Testis (tissue), 3 donors: ENCODE measurements around the gene TECPR2. TPM values are rescaled to one million over a fixed set of nuclear protein-coding genes. Genes with fewer than 3 reads are reported as not detected.

Source experiments
- DNase-seq: peaks from one replicate; pipeline ENCODE4 v3.0.0-alpha.2; 2019
- H3K27ac ChIP-seq, 2 donors: fragments of 200-600 bp; sonication (generic); one replicate each; pipeline ENCODE4 v1.5.1; 2019
- H3K27me3 ChIP-seq: fragments of 200-600 bp; sonication (generic); one replicate; pipeline ENCODE4 v1.5.1; 2019
- H3K36me3 ChIP-seq: fragments of 200-600 bp; sonication (generic); one replicate; pipeline ENCODE4 v1.5.1; 2017; ENCODE audit warnings: low read depth; ENCODE audit errors: missing control alignments
- H3K4me1 ChIP-seq: fragments of 200-600 bp; sonication (generic); one replicate; pipeline ENCODE4 v1.5.1; 2019
- H3K4me3 ChIP-seq, 2 donors: fragments of 200-600 bp; sonication (generic); one replicate each; pipeline ENCODE4 v1.5.1; 2017 to 2019
- H3K9me3 ChIP-seq: fragments of 200-600 bp; sonication (generic); one replicate; pipeline ENCODE4 v1.5.1; 2017
- CTCF ChIP-seq, 3 experiments: fragments of 450-650 bp in 2 of 3; fragments of 200-600 bp in 1 of 3; sonication (generic) in 1 of 3; IDR thresholded peaks; one replicate each; pipeline ENCODE4 v1.5.1; 2016 to 2019; ENCODE audit warnings: antibody characterized with exemption in 3 of 3, mild to moderate bottlenecking in 2 of 3, moderate library complexity in 1 of 3
- POLR2A ChIP-seq: fragments of 450-650 bp; IDR thresholded peaks from one replicate; pipeline ENCODE4 v1.6.1; 2017; ENCODE audit warnings: antibody characterized with exemption, mild to moderate bottlenecking, moderate library complexity
- WGBS, 2 donors: methylation state at CpG; one replicate each; pipeline ENCODE4 v1.1.5; 2018; 5-methylcytosine and 5-hydroxymethylcytosine counted together
- intact Hi-C: fragments of 100-400 bp; cut with DNase I; formaldehyde crosslinking; loops from one replicate; pipeline ENCODE4 v1.15.1; 2023; ENCODE audit warnings: low total_unique reads
- polyA plus RNA-seq: library from polyadenylated mRNA; stranded (reverse); fragments of 350-450 nt; fragmentation: Illumina TruSeq; extraction: RNeasy Lipid Tissue Mini Kit (QIAGEN cat#74804); gene quantifications from one replicate; pipeline ENCODE4 v1.2.3, GENCODE V29; 2014; ENCODE audit warnings: low read depth, low replicate concordance; ENCODE audit not compliant: insufficient read depth
- total RNA-seq, 2 donors: library from RNA; depleted of rRNA; stranded (reverse); fragments of >200 nt; gene quantifications; one replicate each; pipeline ENCODE4 v1.2.3, GENCODE V29; 2016

TECPR2 gene
- total and polyA plus RNA-seq, 3 donors from 2014 or later = 43.4 to 65.9 (median 43.6) TPM

- no peaks in the 10 kb centered on the region for H3K36me3 ChIP-seq
- no peak overlapping the region for H3K27ac ChIP-seq
- intact Hi-C loops = loop anchor here (5.0 kb wide), 1 partner anchor 79 kb away; no protein-coding TSS in a partner anchor
- TF ChIP-seq CTCF (IDR thresholded peaks at IDR 0.05) = peak; percentile 64 to 80 (median 66)
- no peak for TF ChIP-seq POLR2A
- peak; percentile 87 for DNase-seq
- H3K4me3 ChIP-seq = no peak overlapping the region
- 24 to 27% methylated on average over 25 to 31 of the region's 31 CpGs for WGBS, 2 donors
- no peaks in the 10 kb centered on the region for H3K27me3 ChIP-seq
- H3K4me1 ChIP-seq = no peaks in the 10 kb centered on the region
- H3K9me3 ChIP-seq = no peaks in the 10 kb centered on the region
Measured at GRCh38 chr14:102437997-102438915, 75.5 kb downstream of the TECPR2 start.

DNA sequence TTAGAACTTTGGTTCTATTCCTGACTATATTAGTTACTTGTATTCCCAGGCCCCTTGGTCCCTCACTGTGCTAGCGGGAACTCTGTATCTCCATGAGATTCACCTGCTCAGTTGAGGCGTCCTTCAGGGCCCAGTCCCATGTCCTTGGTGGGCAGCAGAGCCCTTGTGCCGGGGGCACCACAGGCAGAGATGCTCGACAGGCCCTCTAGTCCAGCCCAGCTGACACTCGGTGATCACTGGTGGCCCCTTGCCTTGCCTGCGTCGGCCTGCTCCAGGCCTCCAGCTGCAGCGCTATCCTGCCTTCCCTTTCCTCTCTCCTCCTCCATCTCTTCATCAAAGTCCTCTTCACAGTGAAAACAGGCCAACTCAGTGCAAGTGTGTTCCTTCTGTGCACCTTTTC is 76.8 kb downstream of the TECPR2 start:
- Histone ChIP-seq H3K9me3 (no peaks in the 10 kb centered on the region), H3K4me1 (no peaks in the 10 kb centered on the region), H3K36me3 (no peaks in the 10 kb centered on the region), H3K4me3 (no peak overlapping the region), H3K27me3 (no peaks in the 10 kb centered on the region), H3K27ac (no peak overlapping the region)
- WGBS, 2 donors = 92 to 100% methylated on average over 7 to 8 of the region's 8 CpGs
- intact Hi-C loops = loop anchor here (5.0 kb wide), 1 partner anchor 78 kb away; no protein-coding TSS in a partner anchor
- TF ChIP-seq CTCF (IDR thresholded peaks at IDR 0.05) (no peak), POLR2A (no peak)
- no peak for DNase-seq

DNA sequence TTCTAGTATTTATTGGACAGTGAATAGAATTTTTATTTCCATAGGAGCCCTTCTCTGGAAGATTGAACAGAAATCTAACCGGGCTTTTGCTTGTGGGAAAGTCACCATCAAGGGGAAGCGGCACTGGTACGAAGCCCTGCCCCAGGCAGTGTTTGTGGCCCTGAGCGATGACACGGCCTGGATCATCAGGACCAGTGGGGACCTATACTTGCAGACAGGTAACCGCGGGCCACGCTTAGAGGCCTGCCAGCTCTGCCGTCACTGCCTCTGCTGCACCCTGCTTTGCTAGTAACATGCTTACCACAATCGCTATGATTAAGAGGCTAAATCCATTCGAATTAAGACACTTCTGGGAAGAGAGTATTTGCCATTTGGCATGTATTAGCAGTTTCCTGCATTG is 77.7 kb downstream of the TECPR2 start:
- H3K36me3 ChIP-seq = no peaks in the 10 kb centered on the region
- 95 to 99% methylated on average over 9 to 11 of the region's 11 CpGs for WGBS, 2 donors
- DNase-seq = no peak
- no peak overlapping the region for H3K4me3 ChIP-seq
- no peak overlapping the region for H3K27ac ChIP-seq
- intact Hi-C loops = no loop called here
- no peaks in the 10 kb centered on the region for H3K9me3 ChIP-seq
- no peak for TF ChIP-seq POLR2A
- no peak for TF ChIP-seq CTCF (IDR thresholded peaks at IDR 0.05)
- no peaks in the 10 kb centered on the region for H3K4me1 ChIP-seq
- no peaks in the 10 kb centered on the region for H3K27me3 ChIP-seq

GRCh38 chr14:102442241-102443211 is 79.8 kb downstream of the TECPR2 start:
- no peak for TF ChIP-seq CTCF (IDR thresholded peaks at IDR 0.05)
- TF ChIP-seq POLR2A = no peak

More at GRCh38 chr14:102442241-102443211, 79.8 kb downstream of the TECPR2 start:
- H3K27ac ChIP-seq = no peak overlapping the region
- no peak overlapping the region for H3K4me3 ChIP-seq
- WGBS, 2 donors = 88 to 91% methylated on average over 13 to 15 of the region's 15 CpGs
- no peaks in the 10 kb centered on the region for H3K27me3 ChIP-seq
- H3K9me3 ChIP-seq = no peaks in the 10 kb centered on the region
- intact Hi-C loops = no loop called here
- no peaks in the 10 kb centered on the region for H3K36me3 ChIP-seq
- DNase-seq = no peak
- H3K4me1 ChIP-seq = no peaks in the 10 kb centered on the region
